ENCODE results near the gene ATP9B. TPM values are rescaled to one million over a fixed set of nuclear protein-coding genes. Genes with fewer than 3 reads are reported as not detected.

The ATP9B gene
- total and polyA plus RNA-seq, 2 experiments from 2014 or later, result 8.5 to 12.8 TPM

- no peak for TF ChIP-seq EZH2 (IDR thresholded peaks at IDR 0.05; ENCODE audit: insufficient read depth, poor library complexity, severe bottlenecking)
- TF ChIP-seq EZH2phosphoT487 (IDR thresholded peaks at IDR 0.05; ENCODE audit: insufficient read depth, low read depth), result no peak
- no peak for DNase-seq
- Histone ChIP-seq H2AFZ (no peak overlapping the region), H4K20me1 (ENCODE audit: insufficient read depth) (no peaks in the 10 kb centered on the region), H3K27ac (no peak overlapping the region), H3K79me2 (ENCODE audit: insufficient read depth) (no peaks in the 10 kb centered on the region), H3K9ac (no peak overlapping the region), H3K9me3 (ENCODE audit: low read depth) (no peaks in the 10 kb centered on the region), H3K4me2 (ENCODE audit: unreplicated experiment) (no peak overlapping the region), H3K9me2 (ENCODE audit: insufficient read depth) (no peaks in the 10 kb centered on the region), H3K4me3 (no peak overlapping the region), H3K36me3 (ENCODE audit: low read depth) (no peaks in the 10 kb centered on the region), H3K27me3 (replicated peaks; ENCODE audit: insufficient read depth) (no peaks in the 10 kb centered on the region), H3F3A (ENCODE audit: insufficient read depth) (peaks cover 12% of the 10 kb centered on the region; the same call in 1 of the 2 replicates), H3K4me1 (ENCODE audit: insufficient read depth) (no peaks in the 10 kb centered on the region)
- WGBS, 2 experiments (ENCODE audit: low coverage in 1 of 2, low lambda C conversion rate in 2 of 2, missing lambda C conversion rate in 2 of 2), result 84 to 90% methylated on average over 20 to 29 of the region's 29 CpGs
- in situ Hi-C loops (cut with MboI), result no loop called here
Observed at GRCh38 chr18:79334496-79335233, 265.5 kb downstream of the ATP9B start.

GRCh38 chr18:79335833-79336360 lies 266.7 kb downstream of the ATP9B start:
- no peak overlapping the region for H3K27ac ChIP-seq
- TF ChIP-seq EZH2 (IDR thresholded peaks at IDR 0.05; ENCODE audit: insufficient read depth, poor library complexity, severe bottlenecking) (no peak), EZH2phosphoT487 (IDR thresholded peaks at IDR 0.05; ENCODE audit: insufficient read depth, low read depth) (no peak)
- WGBS, 2 experiments (ENCODE audit: low coverage in 1 of 2, low lambda C conversion rate in 2 of 2, missing lambda C conversion rate in 2 of 2), result 97 to 98% methylated on average over 8 to 23 of the region's 23 CpGs

GRCh38 chr18:79336556-79337142 lies 267.5 kb downstream of the ATP9B start:
- TF ChIP-seq EZH2phosphoT487 (IDR thresholded peaks at IDR 0.05; ENCODE audit: insufficient read depth, low read depth) (no peak), EZH2 (IDR thresholded peaks at IDR 0.05; ENCODE audit: insufficient read depth, poor library complexity, severe bottlenecking) (no peak)
- Histone ChIP-seq H3K79me2 (ENCODE audit: insufficient read depth) (no peaks in the 10 kb centered on the region), H3K27me3 (replicated peaks; ENCODE audit: insufficient read depth) (no peaks in the 10 kb centered on the region), H3K27ac (no peak overlapping the region), H3K4me3 (no peak overlapping the region), H3F3A (ENCODE audit: insufficient read depth) (peaks cover 13% of the 10 kb centered on the region; the same call in 1 of the 2 replicates), H3K9me2 (ENCODE audit: insufficient read depth) (no peaks in the 10 kb centered on the region), H3K9ac (no peak overlapping the region), H4K20me1 (ENCODE audit: insufficient read depth) (no peaks in the 10 kb centered on the region), H3K9me3 (ENCODE audit: low read depth) (no peaks in the 10 kb centered on the region), H3K4me2 (ENCODE audit: unreplicated experiment) (no peak overlapping the region), H2AFZ (no peak overlapping the region), H3K4me1 (ENCODE audit: insufficient read depth) (no peaks in the 10 kb centered on the region), H3K36me3 (ENCODE audit: low read depth) (no peaks in the 10 kb centered on the region; the same call in 1 of the 2 replicates)
- in situ Hi-C loops (cut with MboI), result no loop called here
- DNase-seq, result no peak
- 94 to 96% methylated on average over 20 of the region's 20 CpGs for WGBS, 2 experiments (ENCODE audit: low coverage in 1 of 2, low lambda C conversion rate in 2 of 2, missing lambda C conversion rate in 2 of 2)

More at GRCh38 chr18:79335833-79336360, 266.7 kb downstream of the ATP9B start:
- Histone ChIP-seq H3F3A (ENCODE audit: insufficient read depth) (peaks cover 13% of the 10 kb centered on the region; the same call in 1 of the 2 replicates), H3K36me3 (ENCODE audit: low read depth) (no peaks in the 10 kb centered on the region; the same call in 1 of the 2 replicates), H3K9me3 (ENCODE audit: low read depth) (no peaks in the 10 kb centered on the region), H3K4me3 (no peak overlapping the region), H4K20me1 (ENCODE audit: insufficient read depth) (no peaks in the 10 kb centered on the region), H3K9me2 (ENCODE audit: insufficient read depth) (no peaks in the 10 kb centered on the region), H3K27me3 (replicated peaks; ENCODE audit: insufficient read depth) (no peaks in the 10 kb centered on the region), H3K4me2 (ENCODE audit: unreplicated experiment) (no peak overlapping the region), H3K79me2 (ENCODE audit: insufficient read depth) (no peaks in the 10 kb centered on the region), H2AFZ (no peak overlapping the region), H3K4me1 (ENCODE audit: insufficient read depth) (no peaks in the 10 kb centered on the region), H3K9ac (no peak overlapping the region)
- in situ Hi-C loops (cut with MboI), result no loop called here
- DNase-seq, result no peak

- no peak overlapping the region for H3K27ac ChIP-seq
- no peaks in the 10 kb centered on the region for H3K27me3 ChIP-seq (replicated peaks; ENCODE audit: insufficient read depth)
- no peaks in the 10 kb centered on the region for H3K9me3 ChIP-seq (ENCODE audit: low read depth)
- peaks cover 13% of the 10 kb centered on the region; the same call in 1 of the 2 replicates for H3F3A ChIP-seq (ENCODE audit: insufficient read depth)
- H2AFZ ChIP-seq, result no peak overlapping the region
- no peak overlapping the region for H3K4me2 ChIP-seq (ENCODE audit: unreplicated experiment)
- H3K4me1 ChIP-seq (ENCODE audit: insufficient read depth), result no peaks in the 10 kb centered on the region
- in situ Hi-C loops (cut with MboI), result no loop called here
- TF ChIP-seq EZH2 (IDR thresholded peaks at IDR 0.05; ENCODE audit: insufficient read depth, poor library complexity, severe bottlenecking), result no peak
- no peak for TF ChIP-seq EZH2phosphoT487 (IDR thresholded peaks at IDR 0.05; ENCODE audit: insufficient read depth, low read depth)
- H3K79me2 ChIP-seq (ENCODE audit: insufficient read depth), result no peaks in the 10 kb centered on the region
- no peak overlapping the region for H3K4me3 ChIP-seq
- WGBS, 2 experiments (ENCODE audit: low coverage in 1 of 2, low lambda C conversion rate in 2 of 2, missing lambda C conversion rate in 2 of 2), result 96 to 99% methylated on average over 19 of the region's 19 CpGs
- no peaks in the 10 kb centered on the region for H3K9me2 ChIP-seq (ENCODE audit: insufficient read depth)
- H3K36me3 ChIP-seq (ENCODE audit: low read depth), result no peaks in the 10 kb centered on the region; the same call in 1 of the 2 replicates
- H3K9ac ChIP-seq, result no peak overlapping the region
- DNase-seq, result no peak
- H4K20me1 ChIP-seq (ENCODE audit: insufficient read depth), result no peaks in the 10 kb centered on the region
Observed at GRCh38 chr18:79337184-79337583, 268.0 kb downstream of the ATP9B start.

All from GM23248 (cell line).